Endothelial cell of umbilical vein (primary cell): ENCODE measurements around the gene ELF4.

Experiments
- CTCF ChIP-seq, 2 donors: IDR thresholded peaks; 1 replicate in 1 of 2; 2 replicates in 1 of 2; pipeline ENCODE4 v1.5.1; 2011; ENCODE audit warnings: low read length in 2 of 2, mild to moderate bottlenecking in 2 of 2, moderate library complexity in 2 of 2, control low read depth in 1 of 2, inconsistent platforms in 1 of 2, low read depth in 1 of 2; ENCODE audit not compliant: insufficient read depth in 1 of 2; ENCODE audit errors: extremely low read depth in 1 of 2
- EZH2 ChIP-seq: IDR thresholded peaks from 2 replicates; pipeline ENCODE4 v1.6.1; 2012; ENCODE audit warnings: borderline replicate concordance, low read depth, mild to moderate bottlenecking, moderate library complexity, low read length, inconsistent platforms; ENCODE audit not compliant: severe bottlenecking
- JUN ChIP-seq: IDR thresholded peaks from 2 replicates; pipeline ENCODE4 v1.6.1; 2011; ENCODE audit warnings: borderline replicate concordance, low read depth; ENCODE audit not compliant: insufficient read length, insufficient read depth
- MAX ChIP-seq: IDR thresholded peaks from 2 replicates; pipeline ENCODE4 v1.6.1; 2011; ENCODE audit not compliant: insufficient read depth, insufficient read length
- MYC ChIP-seq: IDR thresholded peaks from one replicate; pipeline ENCODE4 v1.6.1; 2011; ENCODE audit warnings: mild to moderate bottlenecking, low read depth, low read length
- POLR2A ChIP-seq: IDR thresholded peaks from 2 replicates; pipeline ENCODE4 v1.6.1; 2012; ENCODE audit warnings: low read depth, mild to moderate bottlenecking, control low read depth, low read length
- POLR2AphosphoS5 ChIP-seq: IDR thresholded peaks from 2 replicates; pipeline ENCODE4 v1.6.1; 2012; ENCODE audit warnings: low read depth, mild to moderate bottlenecking, control low read depth, low read length, moderate library complexity; ENCODE audit not compliant: insufficient read depth

DNA sequence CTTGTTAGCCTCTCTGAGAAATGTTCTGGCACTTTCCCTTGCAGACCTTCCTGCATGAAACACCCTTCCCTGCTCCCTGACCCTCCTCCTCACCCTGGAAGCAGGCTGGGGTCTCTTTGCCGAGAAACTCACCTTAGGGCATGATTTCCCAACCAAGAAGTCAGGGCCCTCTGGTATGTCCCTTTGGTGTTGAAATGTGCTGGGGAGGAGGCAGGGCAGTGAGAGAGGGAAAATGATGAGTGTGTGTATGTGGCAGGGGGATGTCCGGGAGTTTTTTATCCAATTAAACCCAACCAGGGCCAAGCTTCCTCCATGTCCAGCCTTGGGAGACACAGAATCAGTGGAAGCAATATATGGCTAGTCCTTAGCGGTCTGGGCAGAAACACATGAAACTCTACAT is 5.1 kb downstream of the ELF4 start:
- TF ChIP-seq POLR2A (no peak), POLR2AphosphoS5 (no peak), CTCF (IDR thresholded peaks at IDR 0.05; ENCODE audit: extremely low read depth in 1 of 2, insufficient read depth in 1 of 2, low read depth in 1 of 2, low read length in 2 of 2) (no peak), EZH2 (no peak), JUN (no peak), MAX (no peak), MYC (no peak)
